IPS-15b (cell line): Measurements from ENCODE around the gene HHEX.
"Not testable (repeated sequence)": the region's sequence is repeated elsewhere in the genome, so short reads cannot be mapped to it uniquely, and the experiment has no call there.

Experiments used
- H3K27me3 ChIP-seq: one replicate; pipeline ENCODE4 v1.6.1; 2013; ENCODE audit warnings: low read length; ENCODE audit not compliant: control insufficient read depth, insufficient read depth
- H3K36me3 ChIP-seq: one replicate; pipeline ENCODE4 v1.6.1; 2013; ENCODE audit warnings: low read length; ENCODE audit not compliant: control insufficient read depth, insufficient read depth
- H3K4me1 ChIP-seq: one replicate; pipeline ENCODE4 v1.6.1; 2013; ENCODE audit warnings: mild to moderate bottlenecking, low read length; ENCODE audit not compliant: control insufficient read depth, insufficient read depth
- H3K4me3 ChIP-seq: one replicate; pipeline ENCODE4 v1.5.1; 2013; ENCODE audit warnings: low read depth, low read length
- H3K9ac ChIP-seq: one replicate; pipeline ENCODE4 v1.6.1; 2013; ENCODE audit warnings: low read depth, mild to moderate bottlenecking, low read length
- H3K9me3 ChIP-seq: one replicate; pipeline ENCODE4 v1.6.1; 2013; ENCODE audit warnings: mild to moderate bottlenecking, low read length; ENCODE audit not compliant: control insufficient read depth, insufficient read depth

Gene HHEX

DNA sequence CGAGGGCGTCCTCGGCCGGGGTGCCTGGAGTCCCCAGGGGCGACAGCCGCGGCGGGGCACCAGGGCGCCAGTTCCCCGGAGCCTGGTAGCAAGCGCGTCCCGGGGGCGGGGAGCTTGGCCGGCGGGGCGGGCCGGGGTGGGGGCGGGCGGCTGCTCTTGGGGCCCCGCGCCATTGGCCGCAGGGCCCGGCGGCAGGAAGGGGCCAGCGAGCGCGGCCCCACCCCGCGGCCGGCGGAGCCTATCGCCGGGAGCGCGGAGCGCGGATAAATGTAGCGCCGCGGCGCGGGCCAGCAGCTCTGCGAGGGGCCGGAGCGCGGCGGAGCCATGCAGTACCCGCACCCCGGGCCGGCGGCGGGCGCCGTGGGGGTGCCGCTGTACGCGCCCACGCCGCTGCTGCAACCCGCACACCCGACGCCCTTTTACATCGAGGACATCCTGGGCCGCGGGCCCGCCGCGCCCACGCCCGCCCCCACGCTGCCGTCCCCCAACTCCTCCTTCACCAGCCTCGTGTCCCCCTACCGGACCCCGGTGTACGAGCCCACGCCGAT lies at the start of gene HHEX:
Gene HHEX (plus strand): TSS at position 293 of the 548 bp plus-strand sequence. CDS start 32 bp downstream, at position 325.
- H3K27me3 ChIP-seq, result peaks cover 68% of the 10 kb centered on the region

DNA sequence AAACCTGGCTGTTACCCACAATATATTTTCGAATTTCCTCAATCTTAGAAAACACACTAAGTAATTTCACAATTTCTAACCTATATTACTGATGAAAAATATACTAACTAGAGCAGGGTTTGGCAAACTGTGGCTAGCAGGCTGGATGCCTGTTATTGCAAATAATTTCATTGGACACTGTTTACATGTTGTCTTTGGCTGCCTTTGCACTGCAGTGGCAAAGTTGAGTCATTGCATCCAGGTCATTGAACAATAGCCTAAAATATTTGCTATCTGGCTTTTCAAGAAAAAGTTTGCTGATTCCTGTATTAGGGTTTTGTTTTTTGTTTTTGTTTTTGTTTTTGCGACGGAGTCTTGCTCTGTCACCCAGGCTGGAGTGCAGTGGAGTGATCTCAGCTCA lies 49.6 kb upstream of the HHEX start:
- Histone ChIP-seq H3K9me3 (no peaks in the 10 kb centered on the region), H3K36me3 (peaks cover 2% of the 10 kb centered on the region), H3K4me3 (no peak overlapping the region), H3K4me1 (no peaks in the 10 kb centered on the region), H3K27me3 (no peaks in the 10 kb centered on the region), H3K9ac (no peak overlapping the region)

More for the DNA sequence above, at the start of gene HHEX:
- no peak within 1 kb of the TSS for H3K9ac ChIP-seq
- no peaks in the 10 kb centered on the region for H3K9me3 ChIP-seq
- peaks cover 10% of the 10 kb centered on the region for H3K4me1 ChIP-seq
- H3K4me3 ChIP-seq, result peak within 1 kb of the TSS; percentile 60
- H3K36me3 ChIP-seq, result no peaks in the 10 kb centered on the region

DNA sequence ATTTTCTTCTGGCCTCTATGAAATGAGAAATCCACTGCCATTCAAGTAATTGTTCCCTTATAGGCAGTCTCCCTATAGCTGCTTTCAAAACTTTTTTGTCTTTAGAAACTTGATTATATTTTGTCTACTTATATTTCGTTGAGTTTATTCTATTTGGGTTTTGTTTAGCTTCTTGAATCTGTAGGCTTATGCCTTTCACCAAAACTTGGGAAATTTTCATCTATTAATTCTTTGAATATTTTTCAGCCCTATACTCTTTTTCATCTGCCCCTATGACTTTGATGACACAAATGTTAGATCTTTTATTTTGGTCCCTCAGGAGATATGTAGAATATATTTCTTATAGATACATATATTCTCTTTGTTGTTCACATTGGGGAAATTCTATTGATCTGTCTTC lies 48.3 kb upstream of the HHEX start:
- Histone ChIP-seq H3K36me3 (peaks cover 3% of the 10 kb centered on the region), H3K4me1 (no peaks in the 10 kb centered on the region), H3K9me3 (no peaks in the 10 kb centered on the region), H3K27me3 (no peaks in the 10 kb centered on the region), H3K4me3 (no peak overlapping the region), H3K9ac (no peak overlapping the region)

DNA sequence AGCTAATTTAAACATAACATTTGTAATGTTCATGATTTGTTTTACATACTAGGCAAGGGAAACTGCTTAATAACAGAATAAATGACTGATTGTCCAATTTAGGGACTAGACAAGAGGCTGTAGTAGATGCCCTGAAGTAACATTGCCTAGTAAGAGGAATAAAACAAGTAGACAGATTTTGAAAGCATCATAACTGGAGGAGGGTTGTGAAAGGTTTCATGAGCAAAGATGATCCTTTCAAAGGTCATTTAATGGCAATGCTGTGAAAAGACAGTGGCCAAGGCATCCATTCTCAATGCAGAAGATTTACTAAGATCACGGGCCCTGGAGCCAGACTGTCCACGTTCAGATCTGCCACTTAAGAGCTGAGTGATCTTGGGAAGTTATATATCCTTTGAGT lies 44.8 kb upstream of the HHEX start:
- Histone ChIP-seq H3K9me3 (no peaks in the 10 kb centered on the region), H3K27me3 (no peaks in the 10 kb centered on the region), H3K9ac (no peak overlapping the region), H3K4me1 (no peaks in the 10 kb centered on the region), H3K4me3 (no peak overlapping the region), H3K36me3 (peaks cover 3% of the 10 kb centered on the region)

DNA sequence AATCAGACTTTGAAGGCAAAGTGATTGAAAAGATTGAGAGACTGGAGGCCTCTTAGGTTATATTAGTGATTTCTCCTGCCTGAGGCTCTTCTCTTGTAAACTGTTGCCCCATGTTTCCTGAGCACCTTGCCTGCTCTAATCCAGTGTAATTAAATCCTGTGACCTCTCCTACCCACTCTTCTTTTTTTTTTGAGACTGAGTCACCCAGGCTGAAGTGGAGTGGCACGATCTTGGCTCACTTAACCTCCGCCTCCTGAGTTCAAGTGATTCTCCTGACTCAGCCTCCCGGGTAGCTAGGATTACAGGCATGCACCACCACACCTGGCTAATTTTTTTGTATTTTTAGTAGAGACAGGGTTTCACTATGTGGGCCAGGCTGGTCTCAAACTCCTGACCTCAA lies 38.9 kb upstream of the HHEX start:
- not testable (repeated sequence) for H3K27me3 ChIP-seq, H3K4me1 ChIP-seq, H3K9me3 ChIP-seq, H3K9ac ChIP-seq, H3K4me3 ChIP-seq
- H3K36me3 ChIP-seq, result peaks cover 14% of the 10 kb centered on the region

DNA sequence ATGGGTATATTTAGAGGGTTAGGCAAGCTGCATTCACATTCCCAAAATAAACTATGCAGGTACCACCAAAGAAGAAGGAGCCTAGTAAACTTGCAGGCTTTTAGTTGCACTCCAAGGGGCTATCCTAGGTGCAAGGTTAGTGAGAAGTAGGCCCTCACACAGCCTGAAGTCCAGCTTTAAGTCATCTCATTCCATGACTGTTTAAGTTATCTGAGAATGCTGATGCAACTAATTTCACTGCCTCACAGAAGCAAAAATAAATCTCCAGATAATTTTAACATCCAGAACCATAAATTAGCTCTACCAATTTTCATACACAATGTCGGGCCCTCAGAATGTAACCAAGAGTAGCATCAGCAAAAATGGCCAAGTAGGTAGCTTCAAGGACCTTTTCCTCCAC lies 34.3 kb upstream of the HHEX start:
- H3K36me3 ChIP-seq, result peaks cover 13% of the 10 kb centered on the region
- no peaks in the 10 kb centered on the region for H3K27me3 ChIP-seq
- no peaks in the 10 kb centered on the region for H3K9me3 ChIP-seq
- no peak overlapping the region for H3K9ac ChIP-seq
- H3K4me3 ChIP-seq, result no peak overlapping the region
- no peaks in the 10 kb centered on the region for H3K4me1 ChIP-seq

DNA sequence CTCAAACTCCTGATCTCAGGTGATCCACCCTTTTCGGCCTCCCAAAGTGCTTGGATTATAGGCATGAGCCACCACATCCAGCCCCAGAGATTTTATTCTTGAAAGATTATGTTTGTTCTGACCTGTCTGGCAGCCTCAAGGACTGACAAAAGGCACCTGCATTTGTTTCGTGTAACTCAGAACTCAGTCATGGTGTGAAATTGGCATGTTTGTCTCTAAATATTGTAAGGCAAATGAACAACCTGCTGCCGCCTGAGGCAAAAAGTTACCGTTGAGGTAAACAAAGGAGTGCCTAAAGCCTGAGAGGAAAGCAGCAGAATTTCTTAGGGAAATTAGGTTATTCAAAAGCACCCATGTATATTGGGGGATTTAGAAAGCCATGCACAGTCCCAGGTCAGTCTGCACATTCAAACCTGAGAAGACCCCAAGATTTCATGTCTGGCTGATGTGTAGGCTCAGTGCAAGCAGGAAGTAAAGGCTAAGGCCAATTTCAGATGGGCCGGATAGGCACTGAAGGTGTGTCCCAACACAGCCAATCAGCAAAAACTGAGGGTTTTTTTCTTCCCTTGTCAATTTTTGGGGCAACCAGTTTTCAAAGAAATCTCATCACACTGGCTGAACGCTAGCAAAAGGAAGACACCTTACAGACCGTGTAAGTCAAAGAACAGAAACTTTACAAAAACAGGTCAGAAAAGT lies 33.3 kb upstream of the HHEX start:
- no peak overlapping the region for H3K4me3 ChIP-seq
- H3K4me1 ChIP-seq, result no peaks in the 10 kb centered on the region
- no peaks in the 10 kb centered on the region for H3K9me3 ChIP-seq
- no peak overlapping the region for H3K9ac ChIP-seq
- peaks cover 8% of the 10 kb centered on the region for H3K36me3 ChIP-seq
- no peaks in the 10 kb centered on the region for H3K27me3 ChIP-seq

DNA sequence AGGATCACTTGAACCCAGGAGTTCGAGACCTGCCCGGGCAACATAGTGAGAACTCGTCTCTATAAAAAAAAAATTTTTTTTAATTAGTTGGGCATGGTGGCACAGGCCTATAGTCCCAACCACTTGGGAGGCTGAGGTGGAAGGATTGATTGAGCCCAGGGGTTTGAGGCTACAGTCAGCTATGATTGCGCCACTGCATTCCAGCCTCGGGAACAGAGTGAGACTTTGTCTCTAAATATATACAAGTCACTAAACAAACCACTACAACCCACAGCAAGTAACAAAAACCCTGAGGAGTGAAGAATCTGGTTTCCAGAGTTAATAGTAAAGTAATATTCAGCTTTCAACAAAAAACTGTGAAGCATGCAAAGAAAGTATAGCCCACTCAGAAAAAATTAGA lies 32.7 kb upstream of the HHEX start:
- peaks cover 8% of the 10 kb centered on the region for H3K36me3 ChIP-seq
- H3K27me3 ChIP-seq, result no peaks in the 10 kb centered on the region
- H3K4me1 ChIP-seq, result no peaks in the 10 kb centered on the region
- no peaks in the 10 kb centered on the region for H3K9me3 ChIP-seq
- no peak overlapping the region for H3K9ac ChIP-seq
- H3K4me3 ChIP-seq, result no peak overlapping the region

DNA sequence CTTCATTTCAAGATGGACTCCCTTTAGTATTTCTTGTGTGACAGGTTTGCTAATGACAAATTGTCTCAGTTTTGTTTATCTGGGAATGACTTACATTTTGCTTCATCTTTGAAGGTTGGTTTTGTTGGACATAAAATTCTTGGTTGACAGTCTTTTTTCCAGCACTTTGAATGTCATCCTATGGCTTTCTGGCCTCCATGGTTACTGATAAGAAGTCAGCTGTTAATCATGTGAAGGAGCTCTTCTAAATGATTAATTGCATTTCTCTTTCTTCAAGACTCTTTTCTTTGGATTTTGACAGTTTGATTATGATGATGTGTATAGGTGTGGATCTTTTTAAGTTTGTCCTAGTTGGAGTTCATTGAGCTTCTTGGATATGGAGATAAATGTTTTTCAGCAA lies 26.9 kb upstream of the HHEX start:
- H3K4me3 ChIP-seq, result no peak overlapping the region
- H3K36me3 ChIP-seq, result no peaks in the 10 kb centered on the region
- H3K27me3 ChIP-seq, result no peaks in the 10 kb centered on the region
- H3K4me1 ChIP-seq, result no peaks in the 10 kb centered on the region
- no peak overlapping the region for H3K9ac ChIP-seq
- H3K9me3 ChIP-seq, result no peaks in the 10 kb centered on the region

DNA sequence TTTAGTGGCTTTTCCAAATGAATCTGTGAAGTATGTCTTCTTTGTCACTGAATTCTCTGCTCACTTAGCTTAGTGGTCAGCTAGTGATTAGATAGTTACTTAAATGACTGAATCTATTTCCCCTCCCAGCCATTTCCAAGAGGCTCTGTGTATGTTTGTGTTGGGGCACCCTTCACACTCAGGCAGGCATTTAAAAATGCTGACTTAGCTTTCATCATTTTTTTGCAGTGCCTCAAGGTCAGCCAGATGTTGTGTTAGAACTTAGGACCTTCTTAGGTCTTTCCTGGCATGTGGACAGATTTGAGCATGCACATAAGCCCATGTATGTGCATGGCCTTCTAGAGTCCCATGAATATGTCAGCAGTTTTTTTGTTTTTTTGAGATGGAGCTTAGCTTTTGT lies 25.4 kb upstream of the HHEX start:
- H3K9me3 ChIP-seq, result no peaks in the 10 kb centered on the region
- no peaks in the 10 kb centered on the region for H3K4me1 ChIP-seq
- H3K27me3 ChIP-seq, result no peaks in the 10 kb centered on the region
- no peak overlapping the region for H3K4me3 ChIP-seq
- no peaks in the 10 kb centered on the region for H3K36me3 ChIP-seq
- H3K9ac ChIP-seq, result no peak overlapping the region

DNA sequence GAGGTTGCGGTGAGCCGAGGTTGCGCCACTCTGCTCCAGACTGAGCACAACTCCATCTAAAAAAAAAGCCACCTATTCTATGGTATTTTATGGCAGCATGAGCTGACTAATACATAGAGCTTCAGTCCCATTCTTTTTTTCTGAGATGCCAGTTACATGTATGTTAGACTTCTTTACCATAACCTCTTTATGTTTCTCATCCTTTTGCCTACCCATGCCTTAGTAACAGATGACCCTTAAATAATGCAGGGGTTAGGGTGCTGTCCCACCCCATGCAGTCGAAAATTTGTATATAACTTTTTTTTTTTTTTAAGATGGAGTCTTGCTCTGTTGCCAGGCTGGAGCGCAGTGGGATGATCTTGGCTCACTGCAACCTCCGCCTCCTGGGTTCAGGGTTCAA lies 22.7 kb upstream of the HHEX start:
- Histone ChIP-seq H3K4me1 (no peaks in the 10 kb centered on the region), H3K4me3 (no peak overlapping the region), H3K36me3 (no peaks in the 10 kb centered on the region), H3K27me3 (no peaks in the 10 kb centered on the region), H3K9ac (no peak overlapping the region), H3K9me3 (no peaks in the 10 kb centered on the region)

DNA sequence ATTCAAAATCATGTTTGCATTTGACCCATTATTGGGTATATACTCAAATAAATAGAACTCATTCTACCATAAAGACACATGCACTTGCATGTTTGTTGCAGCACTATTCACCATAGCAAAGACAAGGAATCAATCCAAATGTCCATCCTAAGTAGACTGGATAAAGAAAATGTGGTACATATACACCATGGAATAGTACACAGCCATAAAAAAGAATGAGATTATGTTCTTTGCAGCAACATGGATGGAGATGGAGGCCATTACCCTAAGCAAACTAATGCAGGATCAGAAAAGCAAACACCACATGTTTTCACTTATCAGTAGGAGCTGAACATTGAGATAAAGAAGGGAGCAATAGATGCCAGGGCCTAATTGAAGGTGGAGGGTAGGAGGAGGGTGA lies 12.0 kb upstream of the HHEX start:
- no peaks in the 10 kb centered on the region for H3K36me3 ChIP-seq
- no peaks in the 10 kb centered on the region for H3K9me3 ChIP-seq
- H3K27me3 ChIP-seq, result no peaks in the 10 kb centered on the region
- no peak overlapping the region for H3K4me3 ChIP-seq
- H3K9ac ChIP-seq, result no peak overlapping the region
- no peaks in the 10 kb centered on the region for H3K4me1 ChIP-seq
